Dendritic cell treated with granulocyte-macrophage colony-stimulating factor and Interleukin-4, amounts not matched to agents 40 ng/mL and 50 ng/mL, for 4 days (primary cell): ENCODE data around the gene PLPPR1.

Source experiments
- H3K27ac Mint-ChIP-seq: one replicate; pipeline ENCODE4 v1.8.0; 2022; ENCODE audit warnings: mild to moderate bottlenecking, mixed read lengths
- H3K27me3 Mint-ChIP-seq: one replicate; pipeline ENCODE4 v1.8.0; 2022; ENCODE audit warnings: mild to moderate bottlenecking, mixed read lengths
- H3K36me3 Mint-ChIP-seq: one replicate; pipeline ENCODE4 v1.8.0; 2022; ENCODE audit warnings: low read depth, mixed read lengths
- H3K4me1 Mint-ChIP-seq: one replicate; pipeline ENCODE4 v1.8.0; 2022; ENCODE audit warnings: low read depth, mixed read lengths
- H3K4me3 Mint-ChIP-seq: one replicate; pipeline ENCODE4 v1.8.0; 2022; ENCODE audit warnings: mild to moderate bottlenecking, moderate library complexity, mixed read lengths
- H3K9me3 Mint-ChIP-seq: one replicate; pipeline ENCODE4 v1.8.0; 2022; ENCODE audit warnings: mixed read lengths
- intact Hi-C: fragments of 100-400 bp; cut with micrococcal nuclease; formaldehyde crosslinking; loops from one replicate; pipeline ENCODE4 v1.15.0; 2022

The PLPPR1 gene

DNA sequence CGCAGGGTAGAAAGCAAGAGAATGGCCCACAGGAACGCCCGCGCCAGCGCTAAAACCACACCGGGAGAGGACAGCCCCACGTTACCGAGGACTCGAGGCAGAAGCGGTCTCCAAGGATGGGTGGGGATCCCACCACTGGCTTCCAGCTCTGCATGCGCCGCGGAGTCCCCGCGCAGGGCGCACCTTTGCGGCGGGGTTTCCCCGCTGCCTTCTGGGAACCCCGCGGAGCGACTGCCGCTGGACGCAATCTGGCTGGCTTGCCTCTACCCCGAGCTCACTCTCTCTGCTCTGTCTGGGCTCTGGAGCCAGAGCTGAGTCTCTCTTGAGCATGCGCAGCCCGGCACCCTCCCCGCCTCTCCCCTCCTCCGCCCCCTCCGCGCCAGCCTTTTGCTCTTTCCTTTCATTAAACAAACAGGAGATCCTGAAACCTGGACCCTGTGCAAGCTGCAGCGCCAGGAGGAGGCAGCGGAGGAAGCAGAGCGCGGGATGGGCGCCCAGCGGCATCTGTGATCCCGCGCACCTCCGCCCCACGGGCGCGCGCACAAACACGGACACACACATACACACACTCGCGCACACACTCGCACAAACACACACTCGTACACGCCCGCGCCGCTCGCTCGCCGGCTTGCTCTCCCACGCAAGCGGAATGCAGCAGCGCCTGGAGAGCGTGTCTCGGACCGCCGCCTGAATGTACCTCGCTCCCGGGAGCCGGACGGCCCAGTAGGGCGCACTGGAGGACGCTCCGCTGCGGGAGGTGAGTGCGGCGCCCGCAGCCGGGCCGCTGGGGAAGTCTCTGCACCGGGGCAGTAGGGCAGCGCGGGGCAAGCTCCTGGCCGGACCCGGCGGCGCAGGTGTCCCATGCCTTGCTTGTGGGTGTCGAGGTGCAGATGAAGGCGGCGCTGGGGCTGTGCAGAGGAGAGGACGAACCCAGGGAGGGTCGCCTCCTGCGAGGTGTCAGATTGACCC lies at the start of gene PLPPR1:
Gene PLPPR1, plus strand, starts transcription at position 382 of the 969 bp plus-strand sequence.
- H3K4me1 Mint-ChIP-seq = peaks cover 4% of the 10 kb centered on the region
- peaks cover 44% of the 10 kb centered on the region for H3K27me3 Mint-ChIP-seq
- H3K27ac Mint-ChIP-seq = no peak within 1 kb of the TSS
- H3K9me3 Mint-ChIP-seq = no peaks in the 10 kb centered on the region
- no peaks in the 10 kb centered on the region for H3K36me3 Mint-ChIP-seq
- H3K4me3 Mint-ChIP-seq = no peak within 1 kb of the TSS
- intact Hi-C loops = no loop called here

DNA sequence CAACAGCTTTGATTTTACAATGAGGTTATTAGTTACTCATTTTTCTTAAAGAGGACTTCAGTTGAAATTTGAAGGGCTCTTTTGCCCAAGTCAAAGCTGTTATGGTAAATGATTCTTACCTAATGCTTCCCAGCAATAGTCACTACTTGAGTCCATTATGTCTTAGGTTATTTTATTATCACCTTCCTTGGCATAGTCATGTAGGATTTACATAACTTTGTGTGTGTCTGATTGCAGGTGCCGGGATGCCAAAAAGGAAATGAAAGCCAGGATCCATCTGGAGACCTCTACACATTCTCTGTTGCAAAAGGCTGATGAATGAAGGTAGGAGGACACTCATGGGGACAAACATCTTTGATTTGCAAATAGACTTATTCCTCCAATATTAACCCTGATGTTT lies 38.8 kb upstream of the PLPPR1 start:
- no peaks in the 10 kb centered on the region for H3K4me1 Mint-ChIP-seq
- H3K4me3 Mint-ChIP-seq = no peak overlapping the region
- H3K9me3 Mint-ChIP-seq = no peaks in the 10 kb centered on the region
- H3K27ac Mint-ChIP-seq = no peak overlapping the region
- no peaks in the 10 kb centered on the region for H3K36me3 Mint-ChIP-seq
- intact Hi-C loops = no loop called here
- no peaks in the 10 kb centered on the region for H3K27me3 Mint-ChIP-seq

DNA sequence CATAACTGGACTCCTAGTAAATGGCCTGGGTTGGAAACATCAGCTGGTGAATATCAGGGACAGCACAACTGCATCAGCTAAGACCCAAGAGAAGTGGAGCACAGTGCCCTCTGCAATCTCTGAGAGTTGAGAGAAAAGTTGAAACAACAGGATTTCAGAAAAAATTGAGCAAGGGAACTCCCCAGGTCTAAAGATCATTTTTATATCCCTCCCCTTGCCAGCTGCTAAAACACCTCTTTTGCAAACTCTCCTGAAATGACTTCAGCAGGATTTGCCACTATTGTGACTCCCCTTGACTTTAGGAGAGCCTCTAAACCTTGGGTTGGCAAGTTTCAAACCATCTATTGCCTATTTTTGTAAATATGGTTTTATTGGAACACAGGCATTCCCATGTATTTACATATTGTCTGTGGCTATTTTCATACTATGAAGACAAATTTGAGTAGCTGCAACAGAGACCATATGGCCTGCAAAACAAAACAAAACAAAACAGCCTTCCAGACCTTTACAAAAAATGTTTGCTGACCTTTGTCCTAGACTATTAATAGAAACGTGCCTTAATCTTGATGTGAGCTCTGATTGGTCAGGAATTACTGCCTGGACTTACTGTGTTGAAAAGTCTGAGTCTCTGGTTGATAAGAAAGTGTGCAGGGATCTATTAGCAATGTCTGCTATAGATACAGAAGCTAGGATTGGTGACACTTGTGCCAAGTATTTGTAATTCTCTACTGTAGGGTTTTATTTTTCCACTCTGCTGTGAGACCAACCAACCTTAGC lies 37.7 kb upstream of the PLPPR1 start:
- H3K4me3 Mint-ChIP-seq = no peak overlapping the region
- H3K27me3 Mint-ChIP-seq = no peaks in the 10 kb centered on the region
- H3K36me3 Mint-ChIP-seq = no peaks in the 10 kb centered on the region
- H3K27ac Mint-ChIP-seq = no peak overlapping the region
- H3K9me3 Mint-ChIP-seq = no peaks in the 10 kb centered on the region
- intact Hi-C loops = no loop called here
- no peaks in the 10 kb centered on the region for H3K4me1 Mint-ChIP-seq

DNA sequence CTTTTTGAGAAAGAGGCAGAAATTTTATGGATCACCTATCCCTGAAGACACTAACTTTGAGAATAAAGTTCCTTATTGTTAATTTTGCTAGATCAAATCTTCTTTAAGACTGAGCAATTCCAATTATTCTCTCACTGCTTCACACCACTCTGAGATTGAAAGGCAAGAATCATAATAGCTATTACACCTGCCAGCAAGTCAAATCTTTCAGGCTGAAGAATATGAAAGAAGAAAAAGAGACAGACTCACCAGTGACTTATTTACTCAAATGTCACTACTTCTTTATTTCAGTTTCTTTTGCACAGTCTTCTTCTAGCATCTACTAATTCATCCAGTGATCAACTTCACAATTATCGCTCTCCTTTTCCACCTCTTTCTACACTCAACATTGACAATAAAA lies 35.9 kb upstream of the PLPPR1 start:
- Mint-ChIP-seq H3K9me3 (no peaks in the 10 kb centered on the region), H3K4me3 (no peak overlapping the region), H3K4me1 (no peaks in the 10 kb centered on the region)

DNA sequence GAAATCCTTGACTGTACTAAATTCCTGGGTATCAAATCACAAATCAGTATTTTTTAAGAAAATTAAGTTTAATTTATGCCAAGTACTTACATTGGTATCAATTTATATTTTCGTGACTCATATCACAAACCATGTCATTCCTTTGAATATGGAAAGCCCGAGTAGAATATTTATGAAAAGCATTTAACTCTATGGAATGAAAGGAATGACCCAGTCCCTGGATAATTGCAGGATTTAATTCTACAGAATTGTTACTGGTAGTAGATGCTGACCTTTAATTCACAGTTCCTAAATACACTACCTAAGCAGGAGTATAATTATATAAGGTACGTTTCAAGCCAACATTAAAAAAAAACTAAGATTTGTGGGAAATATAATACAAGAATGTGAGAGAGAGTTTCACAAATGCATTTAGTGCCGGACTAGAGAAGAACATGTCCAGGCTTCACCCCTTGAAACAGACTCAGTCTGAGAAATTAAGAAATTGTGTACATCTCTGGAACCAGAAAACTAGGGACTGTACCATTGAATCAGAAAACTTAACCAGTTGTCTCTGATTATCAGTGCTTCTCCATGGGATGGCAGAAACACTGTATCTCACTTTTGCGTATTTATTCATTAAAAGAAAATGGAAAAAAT lies 28.5 kb upstream of the PLPPR1 start:
- Mint-ChIP-seq H3K4me3 (no peak overlapping the region), H3K9me3 (no peaks in the 10 kb centered on the region), H3K27me3 (no peaks in the 10 kb centered on the region), H3K36me3 (no peaks in the 10 kb centered on the region), H3K27ac (no peak overlapping the region), H3K4me1 (no peaks in the 10 kb centered on the region)
- intact Hi-C loops = no loop called here

More for the DNA sequence above, 35.9 kb upstream of the PLPPR1 start:
- intact Hi-C loops = no loop called here
- Mint-ChIP-seq H3K36me3 (no peaks in the 10 kb centered on the region), H3K27ac (no peak overlapping the region), H3K27me3 (no peaks in the 10 kb centered on the region)

DNA sequence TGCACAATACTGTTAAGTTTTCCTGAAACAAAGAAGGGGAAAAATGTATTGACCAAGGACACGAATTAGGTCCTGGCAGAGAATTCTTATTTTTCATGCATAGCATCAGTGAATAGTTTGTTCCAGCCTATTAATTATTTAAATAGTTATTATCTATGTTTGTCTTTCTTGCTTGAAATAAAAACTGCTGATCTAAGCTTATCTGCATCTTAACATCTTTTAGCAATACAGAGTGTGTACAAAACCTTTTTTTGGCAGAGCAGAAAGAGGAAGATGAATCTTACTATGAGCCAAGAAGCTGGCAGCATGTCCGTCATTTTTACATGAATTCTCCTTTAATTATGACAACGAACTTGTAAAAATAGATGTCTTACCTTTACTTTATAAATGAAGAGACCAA lies 23.3 kb upstream of the PLPPR1 start:
- H3K36me3 Mint-ChIP-seq = no peaks in the 10 kb centered on the region

DNA sequence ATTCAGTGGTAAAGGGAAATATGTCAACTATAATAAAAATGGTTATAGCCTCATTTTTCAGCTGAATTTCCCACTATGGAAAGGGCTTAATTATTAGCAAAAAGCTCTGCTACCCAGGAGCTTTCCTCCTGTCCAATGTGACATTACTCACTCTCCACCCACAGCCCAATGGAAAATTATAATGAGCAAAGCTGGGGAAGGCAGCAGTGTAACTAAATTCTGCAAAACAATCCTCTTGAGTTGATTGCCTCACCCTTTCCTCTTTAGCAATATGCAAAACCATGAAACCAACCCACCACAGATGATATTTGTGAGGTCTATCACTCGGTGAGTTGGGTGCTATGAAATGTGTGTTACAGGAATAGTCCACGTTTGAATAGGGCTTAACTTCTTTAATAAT lies 14.0 kb upstream of the PLPPR1 start:
- no peaks in the 10 kb centered on the region for H3K27me3 Mint-ChIP-seq
- intact Hi-C loops = no loop called here
- H3K4me1 Mint-ChIP-seq = no peaks in the 10 kb centered on the region

More for the DNA sequence above, 23.3 kb upstream of the PLPPR1 start:
- H3K27me3 Mint-ChIP-seq = no peaks in the 10 kb centered on the region
- no peaks in the 10 kb centered on the region for H3K4me1 Mint-ChIP-seq
- intact Hi-C loops = no loop called here
- no peak overlapping the region for H3K4me3 Mint-ChIP-seq
- no peak overlapping the region for H3K27ac Mint-ChIP-seq
- H3K9me3 Mint-ChIP-seq = peaks cover 14% of the 10 kb centered on the region

DNA sequence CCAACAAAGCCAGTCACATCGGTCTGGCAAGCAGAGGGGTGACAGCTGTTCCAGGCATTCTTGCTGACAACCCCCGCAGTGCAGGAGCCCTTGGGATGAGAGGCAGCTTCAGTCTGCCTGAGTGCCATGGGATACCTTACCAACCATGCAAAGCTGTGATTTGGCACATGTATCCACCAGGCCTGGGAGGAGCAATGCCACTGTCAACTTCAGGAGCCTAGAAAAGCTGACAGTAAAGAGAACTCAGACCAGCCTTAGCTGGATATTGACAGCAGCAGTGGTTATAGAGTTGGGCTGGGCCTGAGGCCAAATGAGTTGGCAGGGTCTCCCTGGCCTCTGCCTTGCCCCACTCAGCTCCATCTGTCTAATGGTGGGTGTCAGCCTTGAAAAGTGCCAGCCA lies 10.1 kb upstream of the PLPPR1 start:
- Mint-ChIP-seq H3K9me3 (no peaks in the 10 kb centered on the region), H3K4me1 (no peaks in the 10 kb centered on the region), H3K4me3 (no peak overlapping the region), H3K27ac (no peak overlapping the region), H3K36me3 (no peaks in the 10 kb centered on the region), H3K27me3 (no peaks in the 10 kb centered on the region)
- intact Hi-C loops = no loop called here

More for the DNA sequence above, 14.0 kb upstream of the PLPPR1 start:
- H3K9me3 Mint-ChIP-seq = no peaks in the 10 kb centered on the region
- no peak overlapping the region for H3K4me3 Mint-ChIP-seq
- no peak overlapping the region for H3K27ac Mint-ChIP-seq
- H3K36me3 Mint-ChIP-seq = no peaks in the 10 kb centered on the region

DNA sequence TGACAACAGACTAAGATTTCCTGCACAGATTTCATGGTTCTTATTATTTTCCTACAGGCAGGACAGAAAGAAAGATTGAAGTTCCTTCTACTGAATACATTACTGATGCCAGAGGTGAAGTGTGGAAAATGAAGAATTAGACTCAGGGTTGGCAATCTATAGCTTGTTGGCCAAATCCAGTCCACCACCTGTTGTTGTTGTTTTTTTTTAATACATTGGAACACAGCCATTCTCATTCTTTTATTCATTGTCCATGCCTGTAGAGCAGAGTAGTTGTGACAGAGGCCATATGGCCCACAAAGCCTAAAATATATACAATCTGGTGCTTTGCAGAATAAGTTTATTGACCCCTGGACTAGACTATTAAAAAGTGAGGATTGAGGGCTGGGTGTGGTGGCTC lies 5.8 kb upstream of the PLPPR1 start:
- Mint-ChIP-seq H3K27me3 (peaks cover 15% of the 10 kb centered on the region), H3K36me3 (no peaks in the 10 kb centered on the region), H3K9me3 (no peaks in the 10 kb centered on the region), H3K4me1 (no peaks in the 10 kb centered on the region), H3K27ac (no peak overlapping the region), H3K4me3 (no peak overlapping the region)
- intact Hi-C loops = no loop called here

DNA sequence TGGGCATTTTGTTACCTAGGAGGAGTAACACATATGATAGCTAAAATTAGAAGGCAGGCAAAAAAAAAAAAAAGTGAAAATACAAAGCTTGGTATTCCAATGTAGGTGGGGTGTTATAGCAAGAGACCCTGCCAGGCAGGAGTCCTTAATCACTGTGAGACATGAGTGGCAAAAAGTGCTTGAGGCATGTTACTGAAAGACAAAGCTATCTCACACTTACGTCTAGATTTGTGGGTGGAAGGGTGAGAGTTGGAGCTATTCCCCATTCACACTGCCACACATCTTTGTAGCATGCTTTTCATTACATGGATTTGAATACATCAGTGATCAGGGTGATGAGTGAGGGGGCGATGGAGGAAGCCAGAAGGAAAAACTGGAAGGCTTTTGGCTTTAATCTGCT lies 2.6 kb upstream of the PLPPR1 start:
- Mint-ChIP-seq H3K36me3 (no peaks in the 10 kb centered on the region), H3K27ac (no peak overlapping the region), H3K27me3 (peaks cover 44% of the 10 kb centered on the region), H3K9me3 (no peaks in the 10 kb centered on the region), H3K4me3 (no peak overlapping the region), H3K4me1 (peaks cover 4% of the 10 kb centered on the region)
- intact Hi-C loops = no loop called here

DNA sequence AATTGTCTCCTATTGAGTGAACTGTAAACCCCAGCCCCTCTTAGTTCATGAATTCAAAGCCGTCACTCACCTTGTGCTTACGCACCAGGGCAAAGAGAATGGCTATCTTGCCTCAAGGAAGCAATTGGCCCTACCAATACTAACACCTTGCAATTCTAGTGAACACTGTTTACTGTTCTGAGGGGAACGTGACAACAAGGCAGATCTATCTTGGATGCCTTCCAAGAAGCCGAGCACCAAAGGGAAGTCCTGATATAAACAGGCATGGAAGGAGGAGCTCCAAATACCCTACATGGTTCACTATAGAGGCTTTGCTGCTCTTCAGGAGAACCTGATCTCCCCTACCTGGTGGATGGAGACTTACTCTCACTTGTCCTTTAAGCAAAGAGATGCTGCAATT lies 1.7 kb upstream of the PLPPR1 start:
- H3K9me3 Mint-ChIP-seq = no peaks in the 10 kb centered on the region
- no peaks in the 10 kb centered on the region for H3K36me3 Mint-ChIP-seq
- H3K4me1 Mint-ChIP-seq = peaks cover 4% of the 10 kb centered on the region
- intact Hi-C loops = no loop called here
- H3K27me3 Mint-ChIP-seq = peaks cover 44% of the 10 kb centered on the region
- no peak overlapping the region for H3K4me3 Mint-ChIP-seq
- no peak overlapping the region for H3K27ac Mint-ChIP-seq

DNA sequence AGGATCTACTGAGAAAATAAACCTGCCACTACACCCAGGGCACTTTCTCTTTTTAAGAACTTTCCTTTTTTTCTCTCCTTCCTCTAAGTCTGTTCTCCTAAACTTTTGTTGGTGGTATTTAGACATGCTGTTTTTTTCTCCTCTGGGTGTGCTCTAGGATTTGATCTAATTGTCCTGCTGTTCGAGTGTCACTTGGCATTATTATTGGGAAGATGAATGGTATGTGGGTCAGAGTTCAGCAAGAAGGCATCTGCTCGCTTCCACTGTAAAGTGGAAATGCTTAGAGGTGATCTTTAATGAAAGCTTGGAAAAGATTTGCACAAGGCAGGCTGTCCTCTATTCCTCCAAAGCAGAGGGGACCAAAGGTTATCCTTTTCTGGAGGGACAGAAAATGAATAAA lies 1.3 kb upstream of the PLPPR1 start:
- Mint-ChIP-seq H3K4me1 (peaks cover 4% of the 10 kb centered on the region), H3K4me3 (no peak overlapping the region), H3K36me3 (no peaks in the 10 kb centered on the region), H3K27me3 (peaks cover 44% of the 10 kb centered on the region), H3K9me3 (no peaks in the 10 kb centered on the region), H3K27ac (no peak overlapping the region)
- intact Hi-C loops = no loop called here

DNA sequence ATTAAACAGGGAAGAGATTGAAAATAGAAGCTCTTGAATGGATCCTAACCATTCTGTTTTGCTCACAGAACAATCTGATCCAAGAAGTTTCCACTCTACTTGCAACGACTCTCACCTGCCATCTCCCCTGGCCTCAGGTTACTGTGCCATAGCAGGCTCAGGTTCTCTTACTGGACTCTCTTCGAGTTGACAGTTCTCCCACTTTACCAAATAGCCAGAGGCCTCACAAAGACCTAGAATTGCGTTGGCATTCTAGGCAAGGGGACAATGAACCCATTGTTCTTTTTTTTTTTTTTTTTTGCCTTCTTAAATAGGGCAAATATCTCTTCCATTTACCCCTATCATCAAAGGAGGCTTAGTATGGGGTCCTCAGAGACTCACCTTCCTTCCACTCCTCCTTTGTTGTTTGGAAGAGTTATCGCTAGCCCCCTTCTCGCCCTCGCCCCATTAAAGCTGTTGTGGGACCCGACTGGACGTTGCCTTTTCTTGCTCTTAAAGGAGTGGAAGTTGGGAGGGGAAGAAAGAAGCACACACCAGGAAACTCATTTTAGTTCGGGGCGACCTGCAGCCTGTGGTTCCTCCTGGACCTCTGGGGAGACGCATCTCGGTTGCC lies 688 bp upstream of the PLPPR1 start:
- Mint-ChIP-seq H3K27ac (no peak overlapping the region), H3K27me3 (peaks cover 44% of the 10 kb centered on the region), H3K4me1 (peaks cover 4% of the 10 kb centered on the region), H3K36me3 (no peaks in the 10 kb centered on the region), H3K9me3 (no peaks in the 10 kb centered on the region), H3K4me3 (no peak overlapping the region)
- intact Hi-C loops = no loop called here
